ENCODE measurements around the gene ELOVL5.
A peak's percentile ranks its signal among the peaks of the same experiment; 100 is the strongest.

ELOVL5 gene

GRCh38 chr6:53377289-53377688, 28.5 kb upstream of the ELOVL5 start:
- no peak overlapping the region for H3K4me2 ChIP-seq
- H3K36me3 ChIP-seq: no peaks in the 10 kb centered on the region
- no peaks in the 10 kb centered on the region for H3K9me3 ChIP-seq
- no peaks in the 10 kb centered on the region for H3K4me1 ChIP-seq
- H3K4me3 ChIP-seq: no peak overlapping the region
- H3K27ac ChIP-seq: no peak overlapping the region
- TF ChIP-seq Cebpa-rat (IDR thresholded peaks at IDR 0.05): no peak
- H3K9ac ChIP-seq: no peak overlapping the region
- H3K27me3 ChIP-seq: no peaks in the 10 kb centered on the region
- no peaks in the 10 kb centered on the region for H4K20me1 ChIP-seq

DNA sequence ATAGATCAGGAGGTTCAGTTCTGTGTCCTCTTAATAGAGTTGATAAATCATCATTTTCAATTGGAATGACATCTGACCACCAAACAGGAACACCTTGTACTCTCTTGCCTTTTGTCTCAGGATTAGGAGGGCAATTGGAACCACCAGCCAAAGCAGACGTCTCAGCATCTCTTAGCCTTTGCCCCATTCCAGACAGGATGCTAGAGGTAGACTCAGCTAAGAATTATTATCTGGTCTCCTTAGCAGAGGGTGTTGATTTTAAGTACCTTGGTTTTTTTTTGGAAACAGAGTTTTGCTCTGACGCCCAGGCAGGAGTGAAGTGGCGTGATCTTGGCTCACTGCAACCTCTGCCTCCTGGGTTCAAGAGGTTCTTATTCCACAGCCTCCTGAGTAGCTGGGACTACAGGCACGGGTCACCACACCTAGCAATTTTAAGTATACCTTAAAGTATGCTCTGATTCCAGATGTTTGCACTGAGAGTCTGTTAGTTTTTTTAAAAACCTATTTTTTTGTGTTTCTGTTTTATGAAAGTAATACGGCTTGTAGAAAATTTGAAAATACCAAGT, 28.0 kb upstream of the ELOVL5 start:
- Histone ChIP-seq H3K36me3 (no peaks in the 10 kb centered on the region), H3K9me3 (no peaks in the 10 kb centered on the region), H3K27me3 (no peaks in the 10 kb centered on the region), H3K4me1 (no peaks in the 10 kb centered on the region), H3K27ac (no peak overlapping the region), H4K20me1 (no peaks in the 10 kb centered on the region), H3K9ac (no peak overlapping the region), H3K4me2 (no peak overlapping the region), H3K4me3 (no peak overlapping the region)
- no peak for TF ChIP-seq Cebpa-rat (IDR thresholded peaks at IDR 0.05)

DNA sequence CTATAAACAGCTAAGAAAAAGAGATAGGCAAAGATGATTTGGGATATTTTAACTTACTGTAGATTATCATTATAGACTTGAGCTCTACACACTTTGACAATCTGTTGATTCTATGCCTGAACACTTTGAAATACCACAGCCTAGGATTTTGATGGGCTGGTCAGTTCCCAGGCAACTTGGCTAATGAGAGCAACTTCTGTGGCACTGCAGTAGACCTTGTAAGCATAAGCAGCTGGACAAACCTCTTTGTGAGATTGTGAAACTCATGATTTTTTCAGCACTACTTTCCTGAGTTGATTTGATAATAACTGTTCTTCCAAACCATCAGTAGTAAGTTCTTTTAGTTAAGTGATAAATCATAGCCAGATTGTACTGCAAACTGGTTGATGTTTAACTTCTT, 27.1 kb upstream of the ELOVL5 start:
- Histone ChIP-seq H3K27ac (no peak overlapping the region), H3K9ac (no peak overlapping the region), H3K9me3 (no peaks in the 10 kb centered on the region), H3K27me3 (no peaks in the 10 kb centered on the region), H3K36me3 (no peaks in the 10 kb centered on the region), H3K4me2 (no peak overlapping the region), H3K4me1 (no peaks in the 10 kb centered on the region), H3K4me3 (no peak overlapping the region), H4K20me1 (no peaks in the 10 kb centered on the region)
- no peak for TF ChIP-seq Cebpa-rat (IDR thresholded peaks at IDR 0.05)

DNA sequence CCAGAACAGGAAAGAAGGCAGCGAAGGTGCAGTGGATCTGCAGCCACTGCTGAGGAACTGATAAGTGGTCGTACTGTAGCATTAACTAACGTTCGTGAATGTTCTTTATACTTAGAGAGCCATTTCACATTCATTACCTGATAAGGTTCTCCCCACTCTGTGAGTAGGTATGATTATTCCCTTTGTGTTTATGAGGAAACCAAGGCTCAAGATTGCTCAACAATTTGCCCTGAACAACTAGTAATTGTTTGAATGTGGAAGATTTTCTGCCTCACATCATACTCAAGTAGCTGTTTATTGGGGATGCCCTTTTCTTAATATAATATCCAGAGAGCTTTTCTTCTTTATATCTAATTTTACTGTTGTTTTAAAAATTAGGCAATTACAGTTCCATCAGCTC, 24.9 kb upstream of the ELOVL5 start:
- no peaks in the 10 kb centered on the region for H3K9me3 ChIP-seq
- H3K4me3 ChIP-seq: no peak overlapping the region
- no peak for TF ChIP-seq Cebpa-rat (IDR thresholded peaks at IDR 0.05)
- no peak overlapping the region for H3K9ac ChIP-seq
- no peaks in the 10 kb centered on the region for H4K20me1 ChIP-seq
- no peaks in the 10 kb centered on the region for H3K27me3 ChIP-seq
- no peak overlapping the region for H3K27ac ChIP-seq
- H3K4me2 ChIP-seq: no peak overlapping the region
- no peaks in the 10 kb centered on the region for H3K4me1 ChIP-seq
- H3K36me3 ChIP-seq: no peaks in the 10 kb centered on the region

DNA sequence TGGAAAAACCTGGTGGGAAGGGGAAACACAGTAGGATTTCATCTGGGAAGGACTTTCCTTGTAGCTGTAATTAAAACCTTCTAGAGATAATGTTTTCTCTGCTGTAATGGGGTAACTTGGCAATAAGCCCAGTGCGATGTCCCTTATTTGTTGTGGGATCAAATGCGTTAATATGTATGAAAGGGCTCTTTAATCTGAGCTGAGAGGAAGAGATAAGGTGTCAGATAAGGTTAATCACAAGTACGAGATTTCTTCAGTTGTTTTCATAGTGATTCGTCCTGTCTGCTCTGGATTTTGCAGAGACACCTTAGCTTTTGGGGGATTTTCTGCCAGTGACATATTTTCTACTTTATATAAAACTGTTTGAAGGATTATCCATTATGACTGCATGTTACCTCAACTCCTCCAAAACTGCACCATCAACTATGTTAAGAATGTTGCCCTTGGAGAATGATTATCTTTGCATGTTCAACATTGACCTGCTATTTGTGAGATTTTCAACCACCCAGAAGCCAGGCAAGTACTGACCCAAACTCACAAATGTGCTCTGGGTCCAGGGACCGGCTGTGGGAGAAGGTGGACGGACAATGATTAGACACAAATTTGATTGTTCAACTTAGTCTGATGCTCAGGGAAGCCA, 21.2 kb upstream of the ELOVL5 start:
- Histone ChIP-seq H3K4me2 (no peak overlapping the region), H3K4me1 (no peaks in the 10 kb centered on the region)
- no peak for TF ChIP-seq Cebpa-rat (IDR thresholded peaks at IDR 0.05)

DNA sequence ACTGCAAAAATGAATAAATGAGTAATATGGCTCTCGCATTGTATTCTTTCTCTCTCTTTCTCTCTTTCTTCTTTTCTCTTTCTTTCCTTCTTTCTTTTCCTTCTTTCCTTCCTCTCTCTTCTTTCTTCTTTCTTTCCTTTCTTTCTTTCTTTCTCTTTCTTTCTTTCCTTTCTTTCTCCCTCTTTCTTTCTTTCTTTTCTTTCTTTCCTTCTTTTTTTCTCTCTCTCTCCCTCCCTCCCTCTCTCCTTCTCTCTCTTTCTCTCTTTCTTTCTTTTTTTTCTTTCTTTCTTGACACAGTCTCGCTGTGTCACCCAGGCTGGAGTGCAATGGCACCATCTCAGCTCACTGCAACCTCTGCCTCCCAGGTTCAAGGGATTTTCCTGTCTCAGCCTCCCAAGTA, 20.3 kb upstream of the ELOVL5 start:
- Histone ChIP-seq H3K27me3 (no peaks in the 10 kb centered on the region), H3K27ac (no peak overlapping the region), H3K9me3 (peaks cover 20% of the 10 kb centered on the region), H3K9ac (no peak overlapping the region), H3K4me2 (no peak overlapping the region), H3K4me1 (no peaks in the 10 kb centered on the region), H3K36me3 (no peaks in the 10 kb centered on the region), H4K20me1 (no peaks in the 10 kb centered on the region), H3K4me3 (no peak overlapping the region)
- no peak for TF ChIP-seq Cebpa-rat (IDR thresholded peaks at IDR 0.05)

More for the DNA sequence above, 21.2 kb upstream of the ELOVL5 start:
- H4K20me1 ChIP-seq: no peaks in the 10 kb centered on the region
- no peak overlapping the region for H3K4me3 ChIP-seq
- peaks cover 20% of the 10 kb centered on the region for H3K9me3 ChIP-seq
- H3K9ac ChIP-seq: no peak overlapping the region
- no peaks in the 10 kb centered on the region for H3K27me3 ChIP-seq
- no peaks in the 10 kb centered on the region for H3K36me3 ChIP-seq
- no peak overlapping the region for H3K27ac ChIP-seq

DNA sequence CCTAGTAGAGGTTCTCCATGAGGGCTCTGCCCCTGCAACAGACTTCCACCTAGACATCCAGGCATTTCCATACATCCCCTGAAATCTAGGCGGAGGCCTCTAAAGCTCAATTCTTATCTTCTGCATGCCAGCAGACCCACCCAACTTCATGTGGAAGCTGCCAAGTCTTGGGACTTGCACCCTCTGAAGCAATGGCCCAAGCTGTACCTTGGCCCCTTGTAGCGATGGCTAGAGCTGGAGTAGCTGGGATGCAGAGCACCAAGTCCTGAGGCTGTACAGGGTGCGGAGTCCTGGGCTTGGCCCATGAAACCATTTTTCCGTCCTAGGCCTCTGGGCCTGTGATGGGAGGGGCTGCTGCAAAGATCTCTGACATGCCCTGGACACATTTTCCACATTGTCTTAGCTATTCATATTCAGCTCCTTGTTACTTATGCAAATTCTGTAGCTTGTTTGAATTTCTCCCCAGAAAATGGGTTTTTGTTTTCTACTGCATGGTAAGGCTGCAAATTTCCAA, 17.4 kb upstream of the ELOVL5 start:
- no peaks in the 10 kb centered on the region for H4K20me1 ChIP-seq
- H3K4me3 ChIP-seq: no peak overlapping the region
- H3K27me3 ChIP-seq: no peaks in the 10 kb centered on the region
- H3K4me1 ChIP-seq: peaks cover 25% of the 10 kb centered on the region
- H3K4me2 ChIP-seq: no peak overlapping the region
- peaks cover 5% of the 10 kb centered on the region; the same call in 1 of the 2 replicates for H3K36me3 ChIP-seq
- H3K9me3 ChIP-seq: peaks cover 34% of the 10 kb centered on the region
- no peak overlapping the region for H3K27ac ChIP-seq
- no peak overlapping the region for H3K9ac ChIP-seq
- TF ChIP-seq Cebpa-rat (IDR thresholded peaks at IDR 0.05): no peak

GRCh38 chr6:53363341-53364079, 14.8 kb upstream of the ELOVL5 start:
- H3K27me3 ChIP-seq: no peaks in the 10 kb centered on the region
- no peak for TF ChIP-seq Cebpa-rat (IDR thresholded peaks at IDR 0.05)
- H3K36me3 ChIP-seq: peaks cover 5% of the 10 kb centered on the region; the same call in 1 of the 2 replicates
- H3K4me2 ChIP-seq: no peak overlapping the region; the same call in 1 of the 2 replicates
- H4K20me1 ChIP-seq: no peaks in the 10 kb centered on the region
- H3K27ac ChIP-seq: peak overlapping the region; percentile 50; the same call in 1 of the 2 replicates
- no peak overlapping the region for H3K9ac ChIP-seq
- peaks cover 34% of the 10 kb centered on the region for H3K9me3 ChIP-seq
- no peak overlapping the region for H3K4me3 ChIP-seq
- H3K4me1 ChIP-seq: peaks cover 41% of the 10 kb centered on the region

DNA sequence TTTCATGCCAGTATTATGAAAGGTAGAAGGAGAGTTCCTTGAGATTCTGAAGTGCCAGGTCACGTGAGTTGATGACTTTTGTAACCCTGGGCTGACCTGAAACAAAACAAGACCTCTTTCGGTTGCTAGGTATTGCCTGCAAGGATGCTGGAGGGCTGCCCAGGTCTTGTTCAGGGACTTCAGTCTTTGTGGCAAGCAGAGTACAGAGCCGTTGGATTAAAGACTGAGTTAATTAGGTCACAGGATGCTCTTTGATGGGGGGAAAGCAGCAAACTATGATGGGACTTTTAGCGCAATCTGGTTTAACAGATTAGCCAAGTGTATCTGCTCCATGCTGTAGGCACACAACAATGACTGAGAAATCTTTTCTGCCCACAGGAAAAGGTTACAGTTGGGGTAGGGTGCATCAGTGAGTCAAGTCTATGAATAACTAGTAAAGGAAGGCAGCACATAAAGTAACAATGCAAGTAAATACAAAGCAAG, 12.8 kb upstream of the ELOVL5 start:
- H3K27me3 ChIP-seq: no peaks in the 10 kb centered on the region
- peak overlapping the region; percentile 93; the same call in 1 of the 2 replicates for H3K9ac ChIP-seq
- 0 out of 2 replicates have a peak overlapping the region, but pooled peaks have one; percentile 71 for H3K4me3 ChIP-seq
- peaks cover 29% of the 10 kb centered on the region for H3K9me3 ChIP-seq
- H3K36me3 ChIP-seq: peaks cover 5% of the 10 kb centered on the region; the same call in 1 of the 2 replicates
- H4K20me1 ChIP-seq: no peaks in the 10 kb centered on the region
- peak overlapping the region; percentile 97 for H3K27ac ChIP-seq
- TF ChIP-seq Cebpa-rat (IDR thresholded peaks at IDR 0.05): 0 out of 2 replicates have a peak, but pooled peaks have one; percentile 10
- H3K4me1 ChIP-seq: peaks cover 50% of the 10 kb centered on the region
- H3K4me2 ChIP-seq: peak overlapping the region; percentile 91

Measured in BLaER1 (cell line).